Muscle of leg (tissue), 11 donors: ENCODE data around the gene DOCK2. TPM values are rescaled to one million over a fixed set of nuclear protein-coding genes. Genes with fewer than 3 reads are reported as not detected.

ENCODE experiments used
- DNase-seq: peaks from one replicate; pipeline ENCODE4 v3.0.0; 2013
- H3K27ac ChIP-seq: one replicate; pipeline ENCODE4 v1.5.1; 2013; ENCODE audit warnings: mild to moderate bottlenecking, low read length, control low read depth
- H3K27me3 ChIP-seq: one replicate; pipeline ENCODE4 v1.6.1; 2013; ENCODE audit warnings: low read length; ENCODE audit not compliant: control insufficient read depth, insufficient read depth
- H3K36me3 ChIP-seq: one replicate; pipeline ENCODE4 v1.6.1; 2013; ENCODE audit warnings: low read length; ENCODE audit not compliant: control insufficient read depth, insufficient read depth
- H3K4me1 ChIP-seq: one replicate; pipeline ENCODE4 v1.6.1; 2013; ENCODE audit warnings: low read length; ENCODE audit not compliant: control insufficient read depth, insufficient read depth
- H3K4me3 ChIP-seq: one replicate; pipeline ENCODE4 v1.5.1; 2013; ENCODE audit warnings: low read length, control low read depth
- H3K9me3 ChIP-seq: replicated peaks from 2 replicates; pipeline ENCODE4 v1.6.1; 2013; ENCODE audit warnings: low read depth, low read length; ENCODE audit not compliant: control insufficient read depth
- whole genome bisulfite sequencing: methylation state at CpG from one replicate; pipeline ENCODE4 v1.1.5; 2013; ENCODE audit warnings: missing lambda C conversion rate; ENCODE audit not compliant: insufficient coverage; 5-methylcytosine and 5-hydroxymethylcytosine counted together
- polyA plus RNA-seq, 8 donors: library from polyadenylated mRNA; unstranded; fragments of 120-200 nt; gene quantifications; one replicate each; pipeline versions ENCODE4 v1.2.1 to v1.2.3, GENCODE V29; 2013; ENCODE audit warnings: inconsistent platforms in 1 of 8, low replicate concordance in 1 of 8; ENCODE audit not compliant: insufficient read length in 8 of 8, insufficient read depth in 1 of 8
- total RNA-seq: library from RNA; stranded (reverse); fragments of 120-200 nt; gene quantifications from one replicate; pipeline ENCODE4 v1.2.4, GENCODE V29; 2013

Gene DOCK2
- total and polyA plus RNA-seq, 9 donors: 3.4 to 4.5 (median 3.8) TPM

- no peaks in the 10 kb centered on the region for H3K36me3 ChIP-seq
- WGBS: 75% methylated on average over 3 of the region's 4 CpGs
- H3K4me1 ChIP-seq: no peaks in the 10 kb centered on the region
Measured at GRCh38 chr5:170132269-170132975, 495.3 kb downstream of the DOCK2 start.

More at GRCh38 chr5:170132269-170132975, 495.3 kb downstream of the DOCK2 start:
- H3K27ac ChIP-seq: no peak overlapping the region
- no peaks in the 10 kb centered on the region for H3K9me3 ChIP-seq
- DNase-seq: no peak
- H3K27me3 ChIP-seq: no peaks in the 10 kb centered on the region
- H3K4me3 ChIP-seq: no peak overlapping the region

Other genes with a start within 250 kb of the DOCK2 start
- 11.6 TPM for gene SPDL1, start 53.5 kb upstream of the DOCK2 start, total RNA-seq
- gene SPDL1, start 53.5 kb upstream of the DOCK2 start, polyA plus RNA-seq: 10 to 100 TPM; 13.4 to 21.2 (median 16.9) TPM